Measurements from ENCODE around the gene TEK.

TEK gene

DNA sequence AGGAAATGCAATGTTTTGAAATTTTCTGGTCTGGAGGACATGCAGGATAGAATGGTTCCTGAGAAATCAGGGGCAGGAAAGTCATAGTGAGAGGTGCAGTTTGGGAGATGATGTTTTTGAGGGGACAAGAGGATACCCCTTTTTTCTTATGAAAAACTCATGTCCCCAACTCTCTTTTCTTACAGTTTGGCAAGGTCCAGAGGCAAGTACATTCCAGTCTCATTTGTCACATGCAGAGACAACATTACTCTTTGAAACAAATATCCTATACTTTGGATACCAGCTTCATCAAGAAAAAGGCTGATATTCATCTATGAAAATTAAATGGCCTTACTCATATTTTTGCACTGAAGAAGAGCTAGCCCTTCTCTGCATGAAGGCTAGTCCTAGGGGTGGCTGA, 139.7 kb downstream of the TEK start:
- DNase-seq: no peak

DNA sequence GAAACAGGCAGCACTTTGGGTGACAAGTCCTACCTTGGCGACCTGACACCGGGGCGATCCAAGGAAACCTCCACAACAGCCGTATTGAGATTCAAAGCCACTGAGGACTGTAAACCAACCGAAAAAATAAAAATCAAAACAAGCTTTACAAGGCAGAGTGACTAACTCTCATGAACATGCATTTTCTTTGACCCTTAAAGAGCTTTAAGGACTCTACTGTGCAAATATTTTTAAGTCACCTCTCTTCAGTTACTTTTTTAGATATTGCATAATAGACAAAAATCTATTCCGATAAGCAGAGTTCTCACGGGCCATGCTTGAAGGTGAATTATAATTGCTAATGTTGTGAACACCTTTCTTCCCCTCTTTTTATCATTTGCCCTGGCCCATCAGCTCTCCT, 149.6 kb downstream of the TEK start:
- DNase-seq: no peak

DNA sequence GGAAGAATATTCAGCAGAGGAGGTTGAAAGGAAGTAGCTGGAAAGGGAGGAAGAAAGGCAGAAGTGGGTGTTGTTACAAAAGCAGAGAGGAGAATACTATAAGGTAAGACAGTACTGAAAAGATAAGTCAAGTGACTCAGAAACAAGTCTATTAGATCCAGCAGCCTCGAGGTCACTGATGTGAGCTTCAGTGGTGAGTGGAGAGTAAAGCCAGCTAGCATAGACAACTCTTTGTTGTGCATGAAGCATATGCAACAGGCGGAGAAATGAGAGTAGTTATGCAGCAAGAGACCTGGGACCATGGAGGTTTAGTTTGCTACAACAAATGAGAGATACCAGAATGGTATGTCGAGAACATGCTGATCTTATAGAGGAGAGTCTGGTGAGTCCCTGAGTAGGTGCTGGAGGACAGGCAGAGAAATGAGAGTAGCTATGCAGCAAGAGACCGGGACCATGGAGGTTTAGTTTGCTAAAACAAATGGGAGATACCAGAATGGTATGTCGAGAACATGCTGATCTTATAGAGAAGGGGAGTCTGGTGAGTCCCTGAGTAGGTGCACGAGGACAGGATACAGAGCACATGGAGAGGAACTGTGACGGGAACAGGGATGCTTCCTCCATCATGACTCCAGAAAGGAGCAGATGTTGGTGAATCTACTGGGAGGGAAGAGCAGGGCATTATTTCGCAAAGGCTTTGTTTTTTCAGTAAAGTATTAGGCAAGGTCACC, 151.9 kb downstream of the TEK start:
- no peak for DNase-seq

DNA sequence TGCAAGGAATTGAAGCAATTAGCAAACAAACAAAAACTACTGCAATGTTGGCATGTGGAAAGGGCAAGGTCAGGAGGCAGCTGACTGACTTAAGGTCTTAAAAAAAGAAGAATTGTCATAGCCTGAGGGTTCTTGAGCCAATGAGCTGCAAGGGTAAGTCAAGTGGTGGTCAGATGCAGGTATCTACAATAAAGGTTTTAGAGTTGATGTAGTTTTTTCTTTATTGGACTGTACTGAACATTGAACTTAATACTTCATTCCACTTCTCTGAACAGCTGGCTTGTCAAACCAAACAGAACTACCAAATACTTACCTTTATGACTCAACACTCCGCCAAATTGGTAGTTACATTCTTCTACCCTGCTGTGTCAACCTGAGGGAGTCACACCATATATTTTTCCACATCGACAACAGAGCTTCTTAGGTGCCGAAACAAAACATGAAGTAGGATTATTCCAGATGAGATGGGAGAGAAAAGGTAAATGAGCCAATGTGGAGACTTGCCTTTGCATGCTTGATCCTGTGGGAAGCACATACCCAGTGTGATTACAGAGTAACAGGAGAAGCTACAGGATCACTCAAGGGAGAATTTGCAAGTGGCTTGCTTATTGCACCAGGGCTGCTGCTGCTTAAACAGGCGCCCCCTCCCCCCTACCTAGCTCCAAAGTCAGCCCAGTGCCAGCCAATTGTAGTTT, 152.6 kb downstream of the TEK start:
- no peak for DNase-seq

DNA sequence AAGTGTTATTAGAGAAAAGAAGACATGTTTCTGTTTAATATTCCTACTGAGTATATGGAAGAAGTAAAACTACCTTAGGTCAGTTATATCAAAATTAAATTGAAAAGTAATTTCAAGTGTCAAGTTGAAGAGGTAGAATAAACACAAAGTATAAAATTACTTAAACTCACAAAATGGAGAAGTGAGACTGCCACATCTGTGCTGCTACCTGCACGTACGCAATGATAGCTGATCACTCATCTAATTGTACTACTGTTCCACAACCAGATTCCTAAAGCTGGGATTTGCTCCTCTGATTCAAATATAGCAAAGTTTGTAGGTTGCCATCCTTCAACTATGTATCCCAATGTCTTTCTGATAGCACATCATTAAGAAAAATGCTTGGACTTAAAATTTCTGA, 163.1 kb downstream of the TEK start:
- no peak for DNase-seq

DNA sequence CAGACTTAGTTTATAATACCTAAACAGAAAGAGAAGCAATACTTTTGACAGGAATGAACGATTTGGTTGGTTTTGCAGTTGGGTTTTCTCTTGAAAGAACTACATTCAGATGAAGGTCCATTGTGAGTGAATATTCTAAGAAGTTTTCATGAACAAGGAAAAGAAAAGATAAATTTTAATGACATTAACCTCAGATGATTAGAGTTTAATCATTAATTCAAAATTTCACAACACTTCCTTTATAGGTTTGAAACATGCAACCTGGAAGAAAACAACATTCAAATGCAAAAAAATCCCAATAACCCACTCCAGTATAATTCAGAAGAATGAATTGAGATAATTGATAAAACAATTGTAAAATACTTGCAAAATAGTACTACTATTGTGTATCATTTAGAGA, 164.2 kb downstream of the TEK start:
- no peak for DNase-seq

DNA sequence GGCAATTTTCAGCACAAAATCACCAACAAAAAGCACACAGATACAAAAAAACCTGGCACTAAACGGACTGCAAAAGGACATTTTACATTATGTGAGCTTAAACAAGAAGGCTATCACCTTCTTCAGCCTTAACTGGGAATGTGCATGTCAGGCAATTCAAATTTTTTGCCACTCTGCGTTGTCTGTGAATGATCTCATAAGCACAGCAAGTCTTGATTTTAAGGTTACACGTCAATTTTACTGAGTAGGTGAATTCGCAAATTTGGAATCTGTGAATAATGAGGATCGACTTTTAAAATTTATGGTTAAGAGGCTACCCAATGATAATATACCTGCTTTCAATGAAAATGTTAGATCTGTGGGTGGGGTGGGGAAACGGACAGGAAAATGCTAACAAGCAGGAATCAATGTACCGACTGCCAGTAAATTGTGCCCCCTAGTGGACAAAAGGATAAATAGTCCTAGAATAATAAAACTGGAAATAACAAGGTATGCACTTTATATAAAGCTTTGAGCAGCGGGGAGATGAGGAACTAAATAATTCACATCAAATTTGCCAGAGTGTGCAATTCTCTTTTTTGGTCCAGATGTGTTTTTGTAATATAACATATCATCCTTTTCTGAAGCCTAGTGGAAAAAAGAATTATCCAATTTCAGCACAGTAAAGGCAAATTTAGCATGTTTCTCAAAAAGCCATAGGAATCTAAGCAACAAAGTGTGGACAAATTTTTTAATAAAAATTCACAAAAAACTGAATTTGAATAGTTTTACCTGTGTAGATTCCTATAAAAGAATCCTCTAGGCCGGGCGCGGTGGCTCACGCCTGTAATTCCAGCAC, 167.4 kb downstream of the TEK start:
- DNase-seq: peak; percentile 19

DNA sequence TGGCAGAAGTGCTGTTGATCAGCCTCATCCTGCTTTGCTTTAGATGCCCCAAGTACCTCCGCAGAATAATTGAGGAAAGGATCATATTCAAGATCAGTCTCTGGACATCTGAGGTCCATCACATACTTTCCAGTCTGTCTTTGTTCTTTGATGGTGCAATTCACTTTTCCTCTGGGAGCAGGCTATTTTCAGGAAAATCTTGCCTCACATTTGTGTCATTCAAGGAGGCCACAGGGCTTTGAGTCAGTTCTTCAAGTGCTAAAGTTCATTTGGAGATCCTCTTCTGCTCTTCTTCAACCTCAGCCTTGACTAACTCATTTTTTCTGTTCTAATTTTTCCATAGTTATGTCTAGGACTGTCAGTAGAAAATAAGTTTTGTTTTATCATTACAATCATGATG, 169.3 kb downstream of the TEK start:
- DNase-seq: no peak

DNA sequence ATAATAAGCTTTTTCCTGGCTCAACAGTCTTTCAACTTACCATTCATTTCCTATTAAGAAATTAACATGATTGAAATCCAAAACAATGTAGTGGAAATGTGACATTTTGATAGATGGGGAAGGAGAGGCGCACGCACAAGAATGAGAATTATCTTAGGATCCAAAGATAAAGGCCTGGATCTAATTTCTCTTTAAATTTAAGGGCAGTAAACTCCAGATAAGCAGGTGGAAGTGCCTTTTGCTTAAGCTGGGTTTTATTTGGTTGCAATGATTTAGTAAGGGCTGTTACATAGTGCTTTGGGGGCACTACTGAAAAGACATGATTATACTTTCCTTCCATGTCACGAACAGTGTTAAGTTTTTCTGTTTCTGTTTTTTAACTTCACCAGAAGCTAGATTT, 170.6 kb downstream of the TEK start:
- DNase-seq: no peak

Data from NCI-H2227 treated with DMSO at 0.1 percent for 48 hours (cell line).